HEK293T (cell line): ENCODE data around the gene APBA2.
A peak's percentile ranks its signal among the peaks of the same experiment; 100 is the strongest.

Experiments
- CTCF ChIA-PET: fragments of 350-600 bp; formaldehyde crosslinking; extraction: SDS; loops from one replicate; lab custom pipeline; 2021; ENCODE audit warnings: antibody characterized with exemption, inconsistent platforms; lab: Yijun Ruan, JAX
- POLR2A ChIA-PET: fragments of 350-600 bp; formaldehyde crosslinking; extraction: SDS; loops from one replicate; lab custom pipeline; 2020; ENCODE audit warnings: antibody characterized with exemption, inconsistent platforms; lab: Yijun Ruan, JAX
- DNase-seq: peaks from one replicate; pipeline ENCODE4 v3.0.0; 2012; ENCODE audit warnings: mixed read lengths; ENCODE audit errors: extremely low spot score
- ARNT ChIP-seq: fragments of 450-650 bp; IDR thresholded peaks from 2 replicates; pipeline ENCODE4 v1.6.1; 2017; ENCODE audit warnings: mild to moderate bottlenecking
- BHLHE40 ChIP-seq: fragments of 450-650 bp; IDR thresholded peaks from 2 replicates; pipeline ENCODE4 v1.6.1; 2016; ENCODE audit warnings: mild to moderate bottlenecking, moderate library complexity, borderline replicate concordance
- CTBP1 ChIP-seq: fragments of 450-650 bp; IDR thresholded peaks from 2 replicates; pipeline ENCODE4 v1.6.1; 2016; ENCODE audit warnings: borderline replicate concordance
- ELF4 ChIP-seq: fragments of 450-650 bp; IDR thresholded peaks from 2 replicates; pipeline ENCODE4 v1.6.1; 2017; ENCODE audit warnings: antibody characterized with exemption
- FOXA1 ChIP-seq: fragments of 450-650 bp; IDR thresholded peaks from 2 replicates; pipeline ENCODE4 v1.6.1; 2016; ENCODE audit warnings: mild to moderate bottlenecking
- FOXK2 ChIP-seq: fragments of 450-650 bp; IDR thresholded peaks from 2 replicates; pipeline ENCODE4 v1.6.1; 2016; ENCODE audit warnings: mild to moderate bottlenecking
- FOXM1 ChIP-seq: fragments of 450-650 bp; IDR thresholded peaks from 2 replicates; pipeline ENCODE4 v1.6.1; 2017; ENCODE audit warnings: mild to moderate bottlenecking, borderline replicate concordance
- HDGF ChIP-seq: fragments of 450-650 bp; IDR thresholded peaks from 2 replicates; pipeline ENCODE4 v1.6.1; 2017; ENCODE audit warnings: antibody characterized with exemption, borderline replicate concordance
- L3MBTL2 ChIP-seq: fragments of 450-650 bp; conservative IDR thresholded peaks from 2 replicates; pipeline ENCODE4 v1.6.1; 2016; ENCODE audit warnings: mild to moderate bottlenecking
- LEF1 ChIP-seq: fragments of 450-650 bp; IDR thresholded peaks from 2 replicates; pipeline ENCODE4 v1.6.1; 2017; ENCODE audit warnings: mild to moderate bottlenecking, borderline replicate concordance
- NFRKB ChIP-seq: fragments of 450-650 bp; IDR thresholded peaks from 2 replicates; pipeline ENCODE4 v1.6.1; 2016; ENCODE audit warnings: mild to moderate bottlenecking, moderate library complexity
- PKNOX1 ChIP-seq: fragments of 450-650 bp; IDR thresholded peaks from 2 replicates; pipeline ENCODE4 v1.6.1; 2016
- SP1 ChIP-seq: fragments of 450-650 bp; IDR thresholded peaks from 2 replicates; pipeline ENCODE4 v1.6.1; 2017
- SUZ12 ChIP-seq: fragments of 450-650 bp; IDR thresholded peaks from 2 replicates; pipeline ENCODE4 v1.6.1; 2016; ENCODE audit warnings: mild to moderate bottlenecking
- TARDBP ChIP-seq: fragments of 450-650 bp; IDR thresholded peaks from 2 replicates; pipeline ENCODE4 v1.6.1; 2016
- ZNF384 ChIP-seq: fragments of 450-650 bp; IDR thresholded peaks from 2 replicates; pipeline ENCODE4 v1.6.1; 2016

The APBA2 gene

GRCh38 chr15:28881170-28881569, 4.6 kb upstream of the APBA2 start:
- ChIA-PET CTCF (no interaction called here), POLR2A (no interaction called here)
- DNase-seq, result no peak
- TF ChIP-seq HDGF (no peak), ZNF384 (no peak), LEF1 (no peak), ELF4 (no peak), FOXA1 (no peak), CTBP1 (no peak), SUZ12 (no peak), PKNOX1 (no peak), BHLHE40 (no peak), FOXM1 (no peak), L3MBTL2 (no peak), ARNT (no peak), SP1 (no peak), TARDBP (no peak)

GRCh38 chr15:28881600-28881999, 4.2 kb upstream of the APBA2 start:
- ChIA-PET POLR2A (no interaction called here), CTCF (no interaction called here)
- TF ChIP-seq FOXK2, result no peak
- TF ChIP-seq PKNOX1, result no peak
- TF ChIP-seq HDGF, result no peak
- no peak for TF ChIP-seq TARDBP
- no peak for TF ChIP-seq SUZ12
- TF ChIP-seq FOXA1, result no peak
- TF ChIP-seq ZNF384, result no peak
- TF ChIP-seq CTBP1, result no peak
- TF ChIP-seq NFRKB, result no peak
- no peak for TF ChIP-seq LEF1
- no peak for TF ChIP-seq BHLHE40
- no peak for TF ChIP-seq L3MBTL2
- no peak for TF ChIP-seq FOXM1
- no peak for TF ChIP-seq ELF4
- no peak for TF ChIP-seq SP1
- no peak for TF ChIP-seq ARNT

GRCh38 chr15:28884151-28884940, 1.4 kb upstream of the APBA2 start:
- CTCF ChIA-PET, result no interaction called here
- TF ChIP-seq TARDBP, result no peak
- TF ChIP-seq ZNF384, result no peak
- TF ChIP-seq L3MBTL2, result no peak
- no peak for TF ChIP-seq BHLHE40
- TF ChIP-seq FOXK2, result no peak
- TF ChIP-seq CTBP1, result no peak
- TF ChIP-seq SP1, result no peak
- no peak for TF ChIP-seq FOXM1
- no peak for TF ChIP-seq PKNOX1
- no peak for TF ChIP-seq ARNT
- TF ChIP-seq ELF4, result no peak
- no peak for TF ChIP-seq FOXA1
- TF ChIP-seq SUZ12, result no peak
- no peak for TF ChIP-seq NFRKB
- no peak for TF ChIP-seq LEF1
- TF ChIP-seq HDGF, result no peak
- POLR2A ChIA-PET, result no interaction called here
- no peak for DNase-seq

More at GRCh38 chr15:28881600-28881999, 4.2 kb upstream of the APBA2 start:
- no peak for DNase-seq

- TF ChIP-seq L3MBTL2 (peak; percentile 43; the same call in 1 of the 2 replicates), TARDBP (no peak)
- no peak for DNase-seq
- POLR2A ChIA-PET, result interaction anchor here (1.4 kb wide), 2 partner anchors 10 to 26 kb away, joined by 3 to 6 read pairs; no protein-coding TSS in a partner anchor
- CTCF ChIA-PET, result no interaction called here
Observed at GRCh38 chr15:28885128-28885629, 595 bp upstream of the APBA2 start.

GRCh38 chr15:28886431-28887338, 911 bp downstream of the APBA2 start:
- peak; percentile 23 for DNase-seq
- ChIA-PET POLR2A (interaction anchor here (0.9 to 1.4 kb wide), 3 partner anchors 8 to 25 kb away, joined by 3 to 6 read pairs (median 3); no protein-coding TSS in a partner anchor), CTCF (interaction anchor here (1.2 kb wide), 1 partner anchor 61 kb away, joined by 3 read pairs; no protein-coding TSS in a partner anchor)
- TF ChIP-seq ELF4, result no peak
- no peak for TF ChIP-seq SP1
- no peak for TF ChIP-seq HDGF
- no peak for TF ChIP-seq SUZ12
- TF ChIP-seq BHLHE40, result no peak
- TF ChIP-seq ZNF384, result no peak
- TF ChIP-seq L3MBTL2, result no peak
- no peak for TF ChIP-seq PKNOX1
- no peak for TF ChIP-seq TARDBP
- TF ChIP-seq FOXA1, result no peak
- TF ChIP-seq FOXK2, result no peak
- no peak for TF ChIP-seq ARNT
- TF ChIP-seq CTBP1, result no peak
- no peak for TF ChIP-seq FOXM1
- no peak for TF ChIP-seq LEF1
- no peak for TF ChIP-seq NFRKB
